Measurements from ENCODE around the gene CDHR1.

DNA sequence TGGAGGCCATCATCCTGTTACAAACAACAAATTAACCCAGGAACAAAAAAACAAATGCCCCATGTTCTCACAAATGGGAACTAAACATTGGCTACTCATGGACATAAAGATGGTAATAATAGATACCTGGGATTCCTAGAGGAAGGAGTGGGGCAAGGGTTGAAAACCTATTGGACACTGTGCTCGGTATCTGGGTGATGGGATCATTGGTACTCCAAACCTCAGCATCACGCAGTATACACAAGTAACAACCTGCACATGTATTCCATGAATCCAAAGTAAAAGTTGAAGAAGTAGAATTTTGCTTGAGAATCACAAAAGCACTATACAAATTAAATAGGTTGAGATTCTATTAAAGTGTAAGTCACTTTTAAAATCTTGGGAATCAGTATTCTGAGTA lies 38.3 kb upstream of the CDHR1 start:
- TF ChIP-seq, protein P1, sequence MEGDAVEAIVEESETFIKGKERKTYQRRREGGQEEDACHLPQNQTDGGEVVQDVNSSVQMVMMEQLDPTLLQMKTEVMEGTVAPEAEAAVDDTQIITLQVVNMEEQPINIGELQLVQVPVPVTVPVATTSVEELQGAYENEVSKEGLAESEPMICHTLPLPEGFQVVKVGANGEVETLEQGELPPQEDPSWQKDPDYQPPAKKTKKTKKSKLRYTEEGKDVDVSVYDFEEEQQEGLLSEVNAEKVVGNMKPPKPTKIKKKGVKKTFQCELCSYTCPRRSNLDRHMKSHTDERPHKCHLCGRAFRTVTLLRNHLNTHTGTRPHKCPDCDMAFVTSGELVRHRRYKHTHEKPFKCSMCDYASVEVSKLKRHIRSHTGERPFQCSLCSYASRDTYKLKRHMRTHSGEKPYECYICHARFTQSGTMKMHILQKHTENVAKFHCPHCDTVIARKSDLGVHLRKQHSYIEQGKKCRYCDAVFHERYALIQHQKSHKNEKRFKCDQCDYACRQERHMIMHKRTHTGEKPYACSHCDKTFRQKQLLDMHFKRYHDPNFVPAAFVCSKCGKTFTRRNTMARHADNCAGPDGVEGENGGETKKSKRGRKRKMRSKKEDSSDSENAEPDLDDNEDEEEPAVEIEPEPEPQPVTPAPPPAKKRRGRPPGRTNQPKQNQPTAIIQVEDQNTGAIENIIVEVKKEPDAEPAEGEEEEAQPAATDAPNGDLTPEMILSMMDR (IDR thresholded peaks at IDR 0.05) = no peak
- TF ChIP-seq EZH2 (IDR thresholded peaks at IDR 0.05) = no peak

Measured in neural progenitor cell (in vitro differentiated cells).